Sciatic nerve (tissue), 2 donors: ENCODE data around the gene IER5. TPM values are rescaled to one million over a fixed set of nuclear protein-coding genes. Genes with fewer than 3 reads are reported as not detected.
A peak's percentile ranks its signal among the peaks of the same experiment; 100 is the strongest.

Source experiments
- ATAC-seq: fragments of 200-7000 bp; cut with Tn5 transposase; one replicate; pipeline ENCODE4 v1.9.1; 2020; ENCODE audit warnings: mild to moderate bottlenecking, moderate library complexity
- DNase-seq: peaks from one replicate; pipeline ENCODE4 v3.0.0-alpha.2; 2020; ENCODE audit warnings: low spot score
- intact Hi-C: fragments of 100-400 bp; cut with DNase I; formaldehyde crosslinking; loops from one replicate; pipeline ENCODE4 v1.14.2; 2022
- total RNA-seq: library from RNA; stranded (reverse); fragmentation: NEBNext Ultra II Directional; extraction: Animal tissue kit (Norgen Biotek cat#: 25700); gene quantifications from one replicate; pipeline ENCODE4 v1.2.1, GENCODE V29; 2021
- donor health status: DM: no; HTN: no; CAD: no.
- donor health status: DM: no; HTN: no; CAD: no.

The IER5 gene
- total RNA-seq, 1 donor from 2014 or later = 10.9 TPM

GRCh38 chr1:181073638-181074037 is 14.9 kb upstream of the IER5 start:
- intact Hi-C loops = no loop called here
- DNase-seq = no peak
- peak; percentile 36 for ATAC-seq

GRCh38 chr1:181075766-181076350 is 12.6 kb upstream of the IER5 start:
- DNase-seq = no peak
- intact Hi-C loops = no loop called here
- no peak for ATAC-seq

- intact Hi-C loops = no loop called here
- DNase-seq (no peak), ATAC-seq (no peak)
Observed at GRCh38 chr1:181076852-181077251, 11.6 kb upstream of the IER5 start.

- DNase-seq (no peak), ATAC-seq (no peak)
- intact Hi-C loops = no loop called here
Observed at GRCh38 chr1:181077576-181078242, 10.8 kb upstream of the IER5 start.

GRCh38 chr1:181079382-181079781 is 9.1 kb upstream of the IER5 start:
- intact Hi-C loops = no loop called here
- ATAC-seq = no peak

GRCh38 chr1:181079920-181080319 is 8.6 kb upstream of the IER5 start:
- intact Hi-C loops = no loop called here
- ATAC-seq = no peak
- no peak for DNase-seq

More at GRCh38 chr1:181079382-181079781, 9.1 kb upstream of the IER5 start:
- DNase-seq = no peak

GRCh38 chr1:181080556-181080955 is 7.9 kb upstream of the IER5 start:
- DNase-seq (no peak), ATAC-seq (no peak)
- intact Hi-C loops = no loop called here

GRCh38 chr1:181081395-181081794 is 7.1 kb upstream of the IER5 start:
- intact Hi-C loops = no loop called here
- ATAC-seq (no peak), DNase-seq (no peak)

- DNase-seq (peak; percentile 62), ATAC-seq (peak; percentile 64)
- intact Hi-C loops = no loop called here
Observed at GRCh38 chr1:181083842-181084605, 4.5 kb upstream of the IER5 start.

GRCh38 chr1:181084606-181084969 is 3.9 kb upstream of the IER5 start:
- DNase-seq = no peak
- no peak for ATAC-seq
- intact Hi-C loops = no loop called here

- ATAC-seq (no peak), DNase-seq (no peak)
- intact Hi-C loops = loop anchor here (5.0 kb wide), 1 partner anchor 56 kb away; no protein-coding TSS in a partner anchor
Observed at GRCh38 chr1:181086091-181086490, 2.4 kb upstream of the IER5 start.

GRCh38 chr1:181086926-181087325 is 1.6 kb upstream of the IER5 start:
- intact Hi-C loops = loop anchor here (5.0 kb wide), 1 partner anchor 55 kb away; no protein-coding TSS in a partner anchor
- DNase-seq (no peak), ATAC-seq (no peak)

- ATAC-seq = no peak
- no peak for DNase-seq
- intact Hi-C loops = loop anchor here (5.0 kb wide), 1 partner anchor 55 kb away; no protein-coding TSS in a partner anchor
Observed at GRCh38 chr1:181087400-181087901, 1.0 kb upstream of the IER5 start.

GRCh38 chr1:181089017-181089675 is 646 bp downstream of the IER5 start:
- ATAC-seq (no peak), DNase-seq (peak; percentile 70)
- intact Hi-C loops = loop anchor here (5.0 kb wide), 1 partner anchor 53 kb away; no protein-coding TSS in a partner anchor

GRCh38 chr1:181089676-181090544 is 1.4 kb downstream of the IER5 start:
- ATAC-seq (peak; percentile 62), DNase-seq (peak; percentile 82)
- intact Hi-C loops = loop anchor here (5.0 kb wide), 1 partner anchor 52 kb away; no protein-coding TSS in a partner anchor

- intact Hi-C loops = no loop called here
- ATAC-seq (no peak), DNase-seq (no peak)
Observed at GRCh38 chr1:181090641-181091126, 2.2 kb downstream of the IER5 start.

GRCh38 chr1:181091309-181092040 is 3.0 kb downstream of the IER5 start:
- no peak for ATAC-seq
- intact Hi-C loops = no loop called here
- DNase-seq = no peak

- DNase-seq = no peak
- intact Hi-C loops = no loop called here
- ATAC-seq = no peak
Observed at GRCh38 chr1:181092056-181092455, 3.6 kb downstream of the IER5 start.
